Stimulated activated CD8-positive, alpha-beta memory T cell treated with anti-CD3 and anti-CD28 coated beads, Interleukin-12 subunit alpha, Interleukin-12 subunit beta, amount 100 ng/mL, for 1 hour (primary cell): ENCODE results near the gene FNDC7.
"Not testable (repeated sequence)": the region's sequence is repeated elsewhere in the genome, so short reads cannot be mapped to it uniquely, and the experiment has no call there.

Source experiments
- DNase-seq: peaks from one replicate; pipeline ENCODE4 v3.0.0-alpha.2; 2020; ENCODE audit warnings: low read depth

Gene FNDC7, protein sequence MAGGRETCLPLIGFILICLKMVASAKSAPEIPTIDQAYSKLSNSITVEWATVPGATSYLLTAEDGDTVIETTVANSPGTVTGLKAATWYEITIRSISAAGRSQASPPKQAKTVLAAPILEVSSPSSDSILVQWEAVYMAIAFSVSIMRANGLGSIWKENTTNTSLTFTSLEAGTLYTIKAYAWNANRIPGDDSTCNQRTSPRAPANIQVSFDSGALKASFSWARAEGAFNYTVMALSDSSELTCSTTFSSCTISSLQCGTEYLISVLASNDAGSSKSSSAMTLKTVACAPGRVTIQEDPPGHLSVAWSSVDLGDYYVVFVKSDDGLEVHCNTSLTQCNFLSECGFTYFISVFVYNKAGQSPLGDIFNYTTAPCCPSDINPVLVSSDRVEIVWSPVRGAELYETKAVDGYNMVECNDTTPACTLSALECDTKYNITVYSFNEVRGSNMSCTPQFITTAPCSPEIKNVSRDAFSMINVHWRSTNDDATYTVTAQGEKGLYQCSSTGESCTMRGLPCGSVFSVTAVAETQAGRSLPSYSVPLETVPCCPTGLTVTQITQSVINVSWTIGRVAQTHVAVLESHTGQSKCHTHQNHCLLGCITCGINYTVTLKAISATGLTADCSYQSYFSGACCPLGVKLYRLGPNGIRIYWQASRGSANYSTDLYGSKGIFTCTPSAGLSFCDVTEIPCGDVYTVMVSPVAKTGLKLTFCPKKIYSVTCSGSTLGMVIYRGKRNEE

DNA sequence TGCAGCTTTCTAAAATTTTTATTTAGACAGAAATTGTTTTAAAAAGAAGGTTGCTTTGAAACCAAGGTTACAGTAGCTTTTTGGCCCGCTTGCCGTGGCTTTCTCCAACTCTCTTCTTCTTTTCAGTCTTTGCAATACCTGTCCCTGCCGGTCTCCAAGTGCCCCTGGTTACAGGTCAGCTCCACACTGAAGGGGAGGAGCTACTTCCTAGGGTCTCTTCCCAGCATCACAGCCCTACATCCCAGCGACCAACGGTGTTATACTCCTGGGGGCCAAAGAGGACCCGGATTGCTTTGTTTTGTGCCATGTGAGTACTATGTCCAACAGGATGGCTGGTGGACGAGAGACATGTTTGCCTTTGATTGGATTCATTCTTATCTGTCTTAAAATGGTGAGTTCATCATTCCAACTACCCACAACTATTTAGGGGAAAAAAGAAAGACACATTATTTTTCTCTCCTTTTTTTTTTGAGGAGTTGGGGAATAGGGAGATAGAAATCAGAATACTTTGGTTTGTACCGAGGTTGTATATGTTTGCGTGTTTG is at the start of gene FNDC7:
Gene FNDC7 (plus strand): TSS at position 303 of the 545 bp plus-strand sequence. CDS start 26 bp downstream, at position 329.
- DNase-seq, result no peak

DNA sequence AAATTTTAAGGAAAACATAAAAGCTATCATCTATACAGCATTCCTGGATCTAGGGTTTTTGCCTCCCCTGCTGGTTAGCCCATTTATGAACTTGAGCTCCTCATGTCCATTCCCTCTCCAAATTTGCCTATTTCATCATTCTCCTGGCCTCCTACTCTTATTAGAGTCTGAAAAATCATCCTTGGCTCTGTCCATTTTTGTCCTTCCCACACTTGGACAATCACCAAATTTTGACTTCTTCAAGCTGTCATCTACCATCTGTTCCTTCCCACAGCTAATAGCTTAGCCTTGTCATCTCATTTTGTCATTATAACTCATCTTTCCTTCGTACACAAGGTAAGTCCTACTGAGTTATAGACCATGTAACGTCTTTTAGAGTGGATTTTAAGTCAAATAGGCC is 49.6 kb upstream of the FNDC7 start:
- DNase-seq, result no peak

DNA sequence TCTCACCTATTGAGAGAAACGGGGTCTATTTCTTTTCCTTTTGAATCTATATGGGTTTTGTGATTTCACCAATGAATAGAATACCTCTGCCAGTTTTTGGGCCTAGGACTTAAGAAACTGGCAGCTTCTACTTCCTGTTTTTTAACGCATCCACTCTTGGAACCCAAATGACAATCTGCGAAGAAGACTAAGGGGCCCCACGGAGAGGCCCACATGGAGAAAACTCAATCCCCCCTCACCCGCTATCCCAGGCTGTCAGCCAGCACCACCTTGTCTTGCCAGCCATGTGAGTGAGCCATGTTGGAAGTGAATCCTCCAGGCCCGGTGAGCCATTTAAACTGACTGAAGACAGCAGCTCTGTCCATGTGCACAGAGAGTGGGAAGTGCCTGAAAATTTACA is 48.2 kb upstream of the FNDC7 start:
- no peak for DNase-seq

DNA sequence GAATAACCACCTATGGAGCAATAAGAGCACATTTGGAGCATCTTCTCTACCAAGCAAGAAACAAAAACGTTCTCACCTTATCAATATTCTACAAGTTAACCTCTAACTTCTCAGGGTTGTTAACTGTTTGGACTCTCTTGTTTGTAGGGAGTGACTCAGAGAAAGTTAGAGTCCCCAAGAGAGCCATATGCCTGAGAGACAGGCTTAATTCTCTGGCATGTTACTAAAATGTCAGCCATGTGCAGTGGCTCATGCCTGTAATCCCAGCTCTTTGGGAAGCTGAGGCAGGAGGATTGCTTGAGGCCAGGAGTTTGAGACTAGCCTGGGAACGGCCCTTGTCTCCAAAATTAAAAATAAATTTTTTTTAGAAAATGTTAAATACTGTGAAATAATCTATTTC is 47.6 kb upstream of the FNDC7 start:
- no peak for DNase-seq

DNA sequence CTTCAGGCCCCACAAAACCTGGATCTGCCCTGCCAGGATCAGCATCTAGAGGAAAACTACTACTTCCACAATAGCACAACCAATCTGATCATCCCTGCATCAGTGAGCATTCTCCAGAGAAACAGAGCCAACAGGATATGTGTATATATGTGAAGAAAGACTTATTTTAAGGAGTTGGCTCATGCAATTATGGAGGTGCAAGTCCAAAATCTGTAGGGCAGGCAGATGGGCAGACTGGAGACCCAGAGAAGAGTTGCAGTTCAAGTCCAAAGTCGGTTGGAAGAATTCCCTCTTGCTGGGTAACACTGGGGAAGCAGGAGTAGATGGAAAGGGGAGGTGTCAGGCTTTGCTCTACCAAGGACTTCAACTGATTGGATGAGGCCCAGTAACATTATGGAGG is 46.9 kb upstream of the FNDC7 start:
- no peak for DNase-seq

DNA sequence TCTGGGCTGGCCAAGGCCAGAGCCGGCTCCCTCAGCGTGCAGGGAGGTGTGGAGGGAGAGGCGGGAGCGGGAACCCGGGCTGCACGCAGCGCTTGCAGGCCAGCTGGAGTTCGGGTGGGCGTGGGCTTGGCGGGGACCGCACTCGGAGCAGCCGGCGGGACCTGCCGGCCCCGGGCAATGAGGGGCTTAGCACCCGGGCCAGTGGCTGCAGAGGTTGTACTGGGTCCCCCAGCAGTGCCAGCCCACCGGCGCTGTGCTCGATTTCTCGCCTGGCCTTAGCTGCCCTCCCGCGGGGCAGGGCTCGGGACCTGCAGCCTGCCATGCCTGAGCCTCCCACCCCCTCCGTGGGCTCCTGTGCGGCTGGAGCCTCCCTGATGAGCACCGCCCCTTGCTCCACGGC is 45.3 kb upstream of the FNDC7 start:
- DNase-seq, result not testable (repeated sequence)

DNA sequence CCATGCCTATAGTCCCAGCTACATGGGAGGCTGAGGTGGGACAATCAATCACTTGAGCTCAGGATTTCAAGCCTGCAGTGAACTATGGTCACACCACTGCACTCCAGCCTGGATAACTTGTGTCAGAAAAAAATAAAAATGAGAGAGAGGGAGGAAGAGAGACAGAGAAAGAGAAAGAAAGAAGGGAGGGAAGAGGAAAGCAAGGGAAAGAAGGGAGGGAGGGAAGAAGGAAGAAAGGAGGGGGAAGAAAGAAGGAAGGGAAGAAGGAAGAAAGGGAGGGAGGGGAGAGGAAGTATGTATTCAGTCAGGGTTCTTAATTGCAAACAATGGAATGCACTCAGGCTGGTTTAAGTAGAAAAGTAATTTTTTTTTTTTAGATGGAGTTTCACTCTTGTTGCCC is 43.9 kb upstream of the FNDC7 start:
- DNase-seq, result no peak

DNA sequence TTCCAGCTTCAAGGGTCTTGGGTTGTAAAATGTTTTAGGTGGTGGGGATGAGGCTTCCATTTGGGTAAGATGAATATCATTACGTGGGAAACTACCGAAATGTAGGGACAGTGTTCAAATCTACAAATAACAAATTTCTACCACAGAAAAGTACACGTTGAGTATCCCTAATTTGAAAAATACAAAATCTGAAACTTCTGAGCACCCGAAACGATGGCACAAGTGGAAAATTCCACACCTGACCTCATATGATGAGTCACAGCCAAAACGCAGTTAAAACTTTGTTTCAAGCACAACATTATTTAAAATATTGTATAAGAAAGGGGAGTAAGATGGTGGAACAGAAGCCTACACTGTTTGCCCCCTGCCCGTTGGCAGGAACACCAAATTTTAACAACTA is 43.0 kb upstream of the FNDC7 start:
- no peak for DNase-seq

DNA sequence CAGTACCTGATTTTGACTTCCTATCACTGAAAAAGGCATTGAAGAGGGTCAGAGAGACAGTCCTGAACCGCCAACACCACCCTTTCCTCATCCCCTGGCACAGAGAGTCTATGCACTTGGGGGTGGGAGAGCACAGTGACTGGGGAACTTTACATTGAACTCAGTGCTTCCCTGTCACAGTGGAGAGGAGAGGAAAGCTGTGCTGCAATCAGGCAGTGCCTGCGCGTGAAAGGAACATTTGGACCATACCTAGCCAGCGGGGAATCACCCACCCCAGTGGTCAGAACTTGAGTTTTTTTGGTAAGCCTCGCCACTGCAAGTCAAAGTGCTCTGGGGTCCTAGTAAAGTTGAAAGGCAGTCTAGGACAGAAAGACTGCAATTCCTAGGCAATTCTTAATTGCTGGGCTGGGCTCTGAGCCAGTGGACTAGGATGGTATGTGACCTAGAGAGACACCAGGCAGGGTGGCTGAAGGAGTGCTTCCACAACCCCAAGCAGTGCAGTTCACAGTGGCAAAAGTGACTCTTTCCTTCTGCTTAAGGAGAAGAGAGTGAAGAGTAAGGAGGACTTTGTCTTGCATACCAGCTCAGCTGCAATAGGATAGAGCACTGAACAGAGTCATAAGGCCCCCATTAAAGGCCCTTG is 42.5 kb upstream of the FNDC7 start:
- DNase-seq, result no peak

DNA sequence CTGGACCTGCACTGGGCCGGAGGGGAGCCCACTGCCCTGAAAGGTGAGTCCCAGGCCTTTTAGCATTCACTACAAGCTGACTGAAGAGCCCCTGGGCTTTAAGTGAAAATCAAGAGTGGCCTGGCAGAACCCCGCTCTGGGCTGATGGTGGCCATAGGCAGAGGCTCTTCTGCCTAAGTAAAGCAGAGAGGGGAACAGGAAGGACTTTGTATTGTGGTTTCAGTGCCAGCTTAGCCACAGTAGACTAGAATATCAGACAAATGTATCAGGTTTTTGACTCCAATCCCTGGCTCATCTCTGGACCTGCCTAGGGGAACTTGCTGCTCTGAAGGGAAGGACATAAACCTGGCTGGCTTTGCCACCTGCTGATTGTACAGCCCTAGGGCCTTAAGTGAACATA is 41.6 kb upstream of the FNDC7 start:
- no peak for DNase-seq

DNA sequence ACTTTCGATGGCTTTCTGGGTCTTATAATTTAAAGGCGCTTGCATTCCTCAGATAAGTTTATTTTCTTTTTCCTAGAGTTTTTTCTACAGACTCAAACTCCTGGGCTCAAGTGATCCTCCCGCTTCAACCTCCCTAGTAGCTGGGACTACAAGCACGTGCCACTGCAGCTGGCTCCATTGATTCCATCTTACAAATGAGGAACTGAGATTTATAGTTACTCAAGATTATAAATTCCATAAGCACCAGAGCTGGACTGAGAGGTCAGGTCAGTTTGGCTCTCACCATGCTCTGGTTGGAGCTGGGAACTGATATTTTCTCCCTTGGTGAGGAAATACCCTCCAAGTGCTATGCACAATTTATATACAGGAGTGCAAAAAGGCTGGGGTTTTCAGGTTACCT is 34.0 kb upstream of the FNDC7 start:
- no peak for DNase-seq

DNA sequence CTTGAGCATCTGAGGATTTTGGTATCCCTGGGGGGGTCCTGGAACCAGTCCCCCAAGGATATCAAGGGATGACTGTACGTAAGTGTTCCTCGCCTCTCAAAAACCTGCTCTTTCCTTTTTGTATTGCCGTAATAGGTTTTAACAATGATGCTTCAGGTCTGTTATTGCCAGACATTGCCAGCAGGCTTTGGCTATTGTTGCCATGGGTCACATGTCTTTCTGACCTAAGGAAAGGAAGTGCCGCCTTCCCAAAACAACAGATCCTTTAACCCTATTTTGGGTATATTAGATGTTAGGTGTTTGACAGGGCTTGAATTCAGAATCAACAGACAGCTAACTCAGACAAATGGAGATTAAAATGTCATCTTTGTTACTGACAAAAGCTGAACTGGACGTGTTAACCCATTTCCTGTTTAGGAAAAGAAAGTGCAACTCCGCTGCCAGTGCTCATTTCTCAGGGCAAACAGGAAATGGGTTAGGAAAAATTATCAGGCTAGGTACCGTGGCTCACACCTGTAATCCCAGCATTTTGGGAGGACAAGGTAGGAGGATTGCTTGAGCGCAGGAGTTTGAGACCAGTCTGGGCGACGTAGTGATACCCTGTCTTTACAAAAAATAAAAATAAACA is 33.0 kb upstream of the FNDC7 start:
- no peak for DNase-seq

DNA sequence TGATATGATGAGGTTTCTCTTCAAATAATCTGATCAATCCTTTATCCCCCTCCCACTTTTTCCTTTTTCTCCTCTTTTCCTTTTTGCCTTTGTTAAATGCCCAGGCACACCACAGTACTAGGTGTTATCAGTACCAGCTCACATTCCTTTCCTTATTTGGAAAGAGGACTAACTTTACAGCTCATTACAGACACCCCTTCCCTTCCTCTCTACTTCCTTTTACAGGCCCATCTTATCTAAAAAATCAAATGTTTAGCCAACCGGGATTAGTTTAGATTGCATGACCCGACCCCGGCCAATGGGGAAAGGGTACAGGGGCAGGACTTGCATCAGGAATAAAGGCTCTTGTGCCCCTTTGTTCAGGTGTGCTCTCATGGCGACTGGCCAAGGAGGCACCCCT is 31.0 kb upstream of the FNDC7 start:
- not testable (repeated sequence) for DNase-seq

DNA sequence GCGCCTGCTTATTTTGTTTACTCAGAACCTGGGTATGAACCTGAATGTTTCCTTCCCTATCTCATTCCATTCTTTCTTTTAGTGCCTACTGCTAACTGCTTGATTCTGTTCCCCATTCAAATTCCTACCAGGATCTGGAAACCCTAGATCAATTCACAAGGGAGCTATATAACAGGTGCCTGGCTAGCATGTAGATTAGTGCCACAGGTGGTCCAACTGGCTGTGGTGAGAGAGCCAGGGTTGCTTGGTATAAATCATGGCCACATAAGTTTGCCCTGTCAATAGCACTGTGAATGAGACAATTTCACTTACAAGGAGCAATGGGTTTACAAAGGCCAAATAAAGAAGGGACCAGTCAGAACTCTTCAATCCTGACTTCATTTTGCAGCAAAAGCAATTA is 27.2 kb upstream of the FNDC7 start:
- no peak for DNase-seq

DNA sequence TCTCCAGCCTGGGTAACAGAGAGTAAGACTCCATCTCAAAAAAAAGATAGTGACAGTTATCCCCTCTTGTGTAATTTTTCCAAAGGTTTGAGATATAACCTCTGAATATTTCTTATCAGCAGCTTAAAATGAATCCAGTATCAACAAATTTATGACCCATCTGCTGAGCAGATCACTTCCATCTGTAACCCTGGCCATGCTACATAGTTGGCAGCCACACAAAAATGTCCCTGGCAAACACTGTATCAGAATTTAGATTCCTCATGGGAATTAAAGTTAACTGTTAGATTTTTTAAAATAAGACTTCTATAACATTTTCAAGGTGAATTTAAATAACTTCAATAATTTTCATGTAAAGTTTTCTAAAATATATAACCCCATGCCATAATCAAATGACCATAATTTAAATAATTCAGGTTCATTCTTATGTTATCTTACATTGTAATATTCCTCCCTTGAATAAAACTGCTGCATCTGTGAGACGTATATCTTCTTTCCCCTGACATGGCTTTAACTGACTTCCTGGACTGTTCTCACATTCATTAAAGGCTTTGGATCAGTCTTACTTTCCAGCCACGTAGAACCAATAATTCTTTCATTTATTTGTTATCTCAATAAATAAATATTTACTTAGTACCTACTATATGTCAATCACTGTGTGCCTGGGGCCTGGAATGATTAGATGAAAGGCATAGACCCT is 25.9 kb upstream of the FNDC7 start:
- no peak for DNase-seq

DNA sequence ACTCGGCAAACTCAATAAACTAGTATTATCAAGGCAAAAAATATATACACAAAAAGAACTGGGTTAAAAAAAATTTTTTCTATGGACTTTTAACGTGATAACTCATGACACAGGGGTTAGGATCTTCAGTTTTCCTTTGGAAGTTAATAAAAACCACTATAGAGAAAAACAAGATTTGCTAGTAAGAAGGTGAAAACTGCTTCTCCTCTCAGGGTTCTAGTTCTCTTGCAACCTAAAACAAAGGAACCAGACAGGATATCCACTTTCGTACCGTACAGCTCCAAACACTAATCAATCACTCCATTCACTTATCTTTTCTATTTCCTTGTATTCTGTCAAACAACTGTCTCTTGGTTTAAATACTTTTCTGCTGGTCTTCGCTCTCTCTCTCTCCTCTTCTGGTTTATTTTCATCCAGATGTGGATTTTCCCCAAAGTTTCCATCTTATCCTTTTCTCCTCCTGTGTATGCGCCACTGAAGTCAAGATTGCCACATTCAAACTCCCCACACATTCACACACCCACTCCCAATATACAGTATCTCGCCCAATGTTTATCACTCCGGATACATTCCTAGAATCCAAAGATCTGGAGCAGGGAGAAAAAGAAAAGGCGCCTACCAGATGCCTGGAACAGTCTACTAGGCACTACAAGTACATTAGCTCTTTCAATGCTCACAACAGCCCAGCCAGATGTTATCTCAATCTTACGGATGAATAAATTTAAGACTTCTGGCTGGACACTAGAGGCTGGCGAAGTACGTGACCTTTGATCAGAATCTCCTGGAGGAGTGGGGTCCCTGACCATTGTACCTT is 21.4 kb upstream of the FNDC7 start:
- DNase-seq, result no peak

DNA sequence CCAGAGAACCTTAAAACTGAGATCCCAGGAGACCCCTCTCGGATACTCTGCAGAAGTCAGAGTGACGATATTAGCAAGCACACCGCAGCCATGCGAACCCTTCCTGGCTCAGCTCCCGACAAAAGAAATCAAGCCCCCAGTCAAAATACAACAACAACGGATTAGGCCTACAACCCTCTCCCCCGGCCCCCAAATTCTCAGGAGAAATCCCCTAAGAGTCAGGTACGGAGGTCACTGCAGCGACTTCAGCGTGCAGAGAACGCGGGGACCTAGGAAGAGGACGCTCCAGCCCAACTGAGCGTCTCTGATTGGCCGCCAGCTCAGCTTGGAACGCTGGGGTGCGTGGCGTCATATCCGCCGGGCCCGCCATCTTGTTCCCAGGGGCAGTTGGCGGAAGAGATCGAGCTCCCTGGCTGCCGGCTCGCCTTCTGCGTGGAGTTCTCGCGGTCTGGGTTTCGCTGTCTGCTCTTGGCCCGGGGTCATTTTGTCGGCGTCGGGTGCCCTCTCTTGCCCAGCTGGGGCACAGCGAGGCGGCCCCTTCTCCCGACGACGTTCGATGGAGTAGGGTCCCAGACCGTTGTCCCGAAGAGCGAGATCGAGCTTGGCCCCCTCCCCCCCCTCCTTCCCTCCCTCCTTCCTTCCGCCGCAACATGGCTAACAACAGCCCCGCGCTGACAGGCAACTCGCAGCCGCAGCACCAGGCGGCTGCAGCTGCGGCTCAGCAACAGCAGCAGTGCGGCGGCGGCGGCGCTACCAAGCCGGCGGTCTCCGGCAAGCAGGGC is 20.6 kb upstream of the FNDC7 start, which contains the start of gene PRPF38B:
Gene PRPF38B (plus strand): TSS at position 369 of the 782 bp plus-strand sequence. CDS start 282 bp downstream, at position 651.
- DNase-seq, result peak; percentile 88

DNA sequence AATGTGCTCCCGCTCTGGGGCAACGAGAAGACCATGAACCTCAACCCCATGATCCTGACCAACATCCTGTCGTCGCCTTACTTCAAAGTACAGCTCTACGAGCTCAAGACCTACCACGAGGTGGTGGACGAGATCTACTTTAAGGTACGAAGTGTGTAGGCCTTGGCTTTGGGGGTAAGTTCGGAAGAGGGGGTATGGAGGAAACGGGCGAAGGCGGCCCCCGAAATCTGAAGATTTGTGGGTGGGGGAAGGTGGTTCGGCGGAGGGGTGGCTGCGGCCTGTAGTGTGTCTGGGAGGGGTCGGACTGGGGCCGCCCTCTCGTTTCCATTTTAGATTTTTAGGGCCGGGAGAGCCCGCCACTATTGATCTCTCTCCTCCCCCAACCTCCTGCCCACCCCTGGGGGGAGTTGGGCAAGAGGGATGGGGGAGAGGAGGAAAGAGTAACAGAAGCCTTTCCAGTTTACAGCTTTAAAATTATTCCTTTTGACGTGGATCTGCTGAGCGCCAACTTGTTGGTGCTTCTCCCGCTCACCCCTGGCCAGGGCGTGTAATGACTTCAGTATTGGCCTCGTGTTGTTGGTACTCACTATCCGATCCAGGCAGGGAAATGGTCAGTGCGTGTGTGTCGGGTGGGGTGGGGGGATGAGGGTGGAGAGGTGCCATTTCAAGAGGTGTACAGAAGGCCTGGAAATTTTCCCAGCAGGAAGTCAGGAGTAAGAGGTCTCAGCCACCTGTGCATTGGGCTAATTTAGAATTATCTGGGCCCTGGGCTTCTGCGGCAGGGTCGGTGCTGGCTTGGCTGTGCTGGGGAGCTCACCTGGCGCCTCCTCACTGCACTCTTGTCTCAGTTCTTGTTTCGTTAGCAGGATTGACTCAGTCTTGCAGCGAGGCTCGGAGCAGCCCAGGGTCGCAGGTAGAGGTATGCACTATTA is 19.7 kb upstream of the FNDC7 start:
- peak; percentile 55 for DNase-seq

DNA sequence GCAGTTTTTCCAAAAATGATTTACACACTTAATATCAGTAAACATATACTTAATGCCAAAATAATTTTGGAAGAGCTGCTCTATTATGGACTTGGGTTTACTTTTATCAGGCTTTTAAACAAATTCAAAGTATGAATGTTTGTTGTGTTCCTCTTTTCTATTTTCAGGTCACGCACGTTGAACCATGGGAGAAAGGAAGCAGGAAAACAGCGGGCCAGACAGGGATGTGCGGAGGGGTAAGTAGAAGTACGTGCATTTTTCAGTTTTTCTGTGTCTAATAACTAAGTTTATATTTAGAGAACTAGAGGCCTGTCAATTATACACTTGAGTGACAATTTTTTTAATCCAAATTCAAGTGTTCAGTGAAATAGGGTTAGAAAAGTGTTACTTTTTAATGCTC is 17.2 kb upstream of the FNDC7 start:
- DNase-seq, result no peak
